Activated CD8-positive, alpha-beta memory T cell treated with anti-CD3 and anti-CD28 coated beads, Interleukin-2, amount 50 U/mL, for 1 hour (primary cell): ENCODE data around the gene SUGCT.

Experiments
- DNase-seq: peaks from one replicate; pipeline ENCODE4 v3.0.0-alpha.2; 2020; ENCODE audit errors: extremely low read depth

Gene SUGCT

DNA sequence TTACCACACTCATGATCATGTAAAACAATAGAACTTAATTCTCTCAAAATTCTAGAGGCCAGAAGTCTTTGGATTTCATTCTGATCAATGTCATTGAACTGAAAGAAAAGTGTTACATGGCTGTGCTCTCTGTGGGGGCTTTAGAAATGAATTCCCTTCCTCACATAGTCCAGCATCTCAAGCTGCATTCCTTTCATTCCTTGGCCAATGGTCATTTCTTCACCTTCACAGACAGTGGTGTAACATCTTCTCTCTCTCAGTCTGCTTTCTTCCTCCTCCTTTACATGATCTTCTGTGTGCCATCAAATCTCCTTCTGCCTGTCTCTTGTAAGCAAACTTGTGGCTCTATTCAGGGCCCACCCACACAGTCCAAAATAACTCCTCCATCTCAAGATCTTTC lies 735.3 kb downstream of the SUGCT start:
- no peak for DNase-seq

DNA sequence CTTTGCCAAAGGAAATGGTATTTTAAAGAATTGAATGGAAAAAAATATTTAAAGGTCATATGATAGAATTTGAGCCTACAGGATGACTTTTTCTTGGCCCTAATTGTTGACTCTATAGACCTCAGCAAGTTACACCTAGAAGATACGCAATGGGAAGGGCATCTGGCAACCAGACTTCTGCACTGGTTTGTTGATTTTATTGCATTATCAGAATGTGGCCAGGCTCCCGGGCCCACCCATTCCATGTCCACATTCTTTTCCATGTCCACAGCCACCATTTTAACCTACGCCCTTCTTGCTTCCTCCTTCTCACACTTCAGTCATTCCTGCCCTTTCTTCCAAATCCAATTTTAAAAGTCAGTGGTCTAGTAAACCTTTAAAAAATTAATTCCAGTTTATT lies 738.4 kb downstream of the SUGCT start:
- DNase-seq = no peak

DNA sequence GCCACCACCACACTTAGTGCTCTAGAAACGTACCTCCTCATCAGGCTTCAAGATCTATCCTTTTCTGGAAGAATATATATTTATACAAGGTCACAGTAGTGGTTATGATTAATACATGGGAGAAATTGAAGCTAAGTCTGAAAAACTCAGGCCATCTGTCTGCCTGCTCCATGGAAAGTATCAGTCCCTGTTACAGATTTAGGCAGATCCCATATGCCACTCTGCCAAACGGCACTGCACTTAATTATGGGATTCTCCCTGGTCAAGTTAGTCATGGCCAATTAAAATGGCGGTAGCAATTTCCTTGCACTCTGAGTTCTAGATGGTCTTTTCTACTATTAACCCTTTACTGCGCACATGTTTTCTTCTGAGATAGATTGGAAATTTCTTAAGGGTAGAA lies 740.0 kb downstream of the SUGCT start:
- no peak for DNase-seq

DNA sequence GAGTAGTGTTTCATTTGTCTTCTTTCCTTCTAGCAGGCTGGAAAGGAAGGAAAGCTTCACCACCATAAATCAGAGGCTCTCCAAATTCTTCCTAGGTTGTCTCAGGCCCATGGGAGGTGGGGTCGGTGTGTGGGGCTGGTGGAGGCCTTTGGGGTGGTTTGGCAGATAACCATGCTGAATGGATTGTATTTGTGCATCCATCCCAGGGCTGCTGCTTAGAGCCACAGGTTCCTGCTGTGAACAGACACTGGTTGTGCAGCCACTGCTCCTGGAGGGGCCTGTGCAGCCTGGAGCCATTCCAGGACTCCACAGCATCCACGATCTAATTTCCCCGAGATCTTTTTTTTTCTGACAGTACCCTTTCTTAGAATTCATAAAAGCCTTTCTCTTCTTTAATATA lies 741.8 kb downstream of the SUGCT start:
- DNase-seq = no peak

DNA sequence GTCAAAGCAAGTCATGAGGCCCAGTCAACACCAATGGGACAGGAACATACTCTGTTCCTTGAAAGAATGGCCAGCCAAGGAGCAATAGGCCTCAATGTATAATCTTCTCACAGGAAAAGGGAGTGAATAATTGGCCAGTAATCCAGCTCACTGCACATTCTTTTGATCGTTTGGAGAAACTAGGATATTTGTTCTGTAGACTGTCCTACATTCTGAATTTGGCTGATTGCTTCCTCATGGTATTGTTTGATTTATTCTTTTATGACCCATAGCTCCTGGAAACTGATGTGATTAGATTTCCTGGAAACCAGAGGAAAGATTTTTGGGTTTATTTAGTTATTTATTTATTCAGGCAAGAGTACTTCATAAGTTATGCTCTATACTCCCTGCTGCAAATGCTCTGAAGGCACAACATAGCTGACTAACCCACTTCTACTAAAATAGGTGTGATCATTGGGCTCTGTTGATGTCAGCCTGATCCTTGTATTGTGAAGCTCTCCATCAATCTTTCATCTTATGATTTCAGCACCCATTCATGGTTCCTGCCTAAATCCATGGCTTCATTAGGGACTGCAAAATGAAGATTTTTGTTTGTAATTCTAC lies 745.2 kb downstream of the SUGCT start:
- DNase-seq = no peak

DNA sequence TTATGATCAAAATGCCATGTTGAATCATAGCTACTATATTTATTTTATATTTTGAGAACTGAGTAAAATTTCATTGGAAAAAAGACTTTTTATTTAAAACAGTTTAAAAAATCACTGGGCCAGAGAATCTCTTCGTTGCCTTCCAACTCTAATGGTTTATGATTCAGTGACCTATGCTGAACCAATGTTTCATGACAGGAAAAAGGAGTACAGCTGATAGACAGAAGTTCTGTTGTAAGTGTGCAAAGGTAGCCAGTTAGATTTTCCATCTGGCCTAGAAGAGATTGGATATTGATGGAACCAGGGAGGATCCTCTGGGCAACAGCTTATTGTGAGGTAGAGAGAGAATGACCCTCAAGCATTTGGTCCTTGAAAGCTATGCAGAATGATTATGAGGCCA lies 745.8 kb downstream of the SUGCT start:
- DNase-seq = no peak

DNA sequence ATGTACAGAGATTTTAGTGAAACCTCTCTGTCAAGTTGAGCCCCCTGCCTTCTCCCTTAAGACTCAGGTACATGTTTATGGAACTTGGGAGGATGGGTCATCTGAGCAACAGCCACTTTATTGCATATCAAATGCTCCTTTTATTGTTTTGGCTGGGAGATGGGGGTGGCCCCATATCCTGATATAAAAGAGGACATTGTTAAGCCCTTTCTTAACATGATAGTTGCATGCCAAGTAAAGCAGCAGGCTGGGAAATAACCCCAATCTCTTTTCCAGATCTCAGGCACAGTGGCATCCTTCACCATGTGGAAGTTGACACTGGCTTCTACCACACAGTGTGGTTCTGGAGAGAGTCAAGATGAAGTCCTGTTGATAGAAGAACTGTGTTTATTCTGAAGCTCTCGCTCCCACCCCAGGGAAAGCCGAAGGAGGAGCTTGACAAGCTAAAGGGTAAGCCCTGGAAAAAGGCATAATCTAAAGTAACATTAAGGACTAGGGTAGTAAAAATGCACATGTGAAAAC lies 746.7 kb downstream of the SUGCT start:
- DNase-seq = no peak

DNA sequence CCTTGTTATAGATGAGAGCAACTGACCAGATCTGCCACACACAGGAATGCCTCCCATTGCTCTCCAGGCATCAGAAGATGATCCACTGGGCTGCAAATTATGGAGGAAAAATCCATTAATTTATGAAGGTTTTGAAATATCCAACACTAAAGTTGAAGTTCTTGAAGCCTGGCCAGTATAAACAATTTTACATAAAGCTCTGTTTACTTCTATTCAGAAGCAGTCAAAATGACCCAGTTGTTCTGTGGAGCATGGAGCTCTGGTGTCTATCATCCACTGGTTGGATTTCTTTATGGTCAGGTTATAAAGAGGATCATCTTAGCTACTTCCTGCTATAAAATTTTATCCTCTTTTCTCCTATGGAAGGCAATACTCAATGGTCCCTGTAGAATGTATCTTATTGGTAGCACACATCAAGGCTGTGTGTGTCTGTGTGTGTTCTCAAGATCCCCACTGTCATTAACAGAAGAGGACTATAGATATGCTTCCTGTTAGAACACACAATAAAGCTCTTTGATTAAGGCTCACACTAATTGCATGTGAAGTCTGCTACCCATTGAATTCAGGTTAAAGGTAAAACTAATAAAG lies 747.4 kb downstream of the SUGCT start:
- DNase-seq = no peak

DNA sequence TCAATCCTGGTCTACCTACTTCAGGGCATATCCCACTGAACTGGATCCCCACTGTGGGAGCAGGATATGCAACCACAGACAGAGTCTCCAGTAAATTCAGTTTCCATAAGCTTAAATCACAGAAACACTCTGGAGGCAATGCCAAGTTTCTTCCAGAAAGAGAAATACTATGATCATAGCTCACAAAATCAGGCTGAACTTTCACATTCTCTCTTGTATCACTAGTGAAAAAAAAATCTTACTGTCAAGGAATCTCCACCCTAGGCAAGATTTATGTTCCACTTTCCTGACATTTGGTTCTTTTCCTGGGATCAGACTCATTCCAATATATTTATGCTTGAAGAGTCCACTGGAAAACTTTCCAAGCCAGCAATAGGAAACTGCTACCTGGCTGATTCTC lies 749.0 kb downstream of the SUGCT start:
- no peak for DNase-seq

DNA sequence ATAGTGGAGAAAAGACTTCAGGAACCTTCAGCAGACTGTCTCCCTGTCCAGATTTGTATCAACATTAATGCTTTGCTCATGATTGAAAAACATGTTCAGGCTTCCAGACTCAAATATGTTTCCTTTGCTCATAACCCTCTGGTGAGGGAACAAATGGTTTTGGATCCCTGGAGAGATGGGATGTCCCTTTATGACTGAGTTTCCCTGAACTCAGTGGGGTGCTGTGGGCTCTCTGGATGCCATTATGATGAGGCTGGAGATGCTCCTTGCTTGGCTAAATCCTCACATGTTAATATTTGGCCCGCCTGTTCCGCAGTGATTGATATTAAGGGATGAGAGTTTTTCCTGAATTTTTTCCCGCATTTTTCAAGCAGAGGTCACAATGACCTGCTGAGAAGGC lies 749.4 kb downstream of the SUGCT start:
- no peak for DNase-seq

DNA sequence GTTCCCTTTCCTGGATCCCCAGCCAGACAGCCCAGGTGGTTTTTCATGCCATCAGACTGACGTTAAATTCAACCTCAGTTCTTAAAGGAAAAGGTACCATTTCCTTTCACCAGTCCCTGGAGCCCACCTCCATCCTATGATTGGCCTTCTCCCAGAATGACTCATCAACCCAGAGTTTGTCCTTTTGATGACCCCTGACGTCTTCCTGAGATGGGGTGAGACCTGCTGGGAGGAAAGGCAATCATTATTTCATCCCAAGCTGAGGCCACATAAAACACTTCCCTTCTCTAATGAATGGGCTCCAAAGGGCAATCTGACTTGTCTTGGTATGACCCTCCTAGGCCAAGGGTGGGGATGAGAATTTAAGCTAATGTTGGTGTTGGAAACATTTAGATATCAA lies 750.7 kb downstream of the SUGCT start:
- no peak for DNase-seq

DNA sequence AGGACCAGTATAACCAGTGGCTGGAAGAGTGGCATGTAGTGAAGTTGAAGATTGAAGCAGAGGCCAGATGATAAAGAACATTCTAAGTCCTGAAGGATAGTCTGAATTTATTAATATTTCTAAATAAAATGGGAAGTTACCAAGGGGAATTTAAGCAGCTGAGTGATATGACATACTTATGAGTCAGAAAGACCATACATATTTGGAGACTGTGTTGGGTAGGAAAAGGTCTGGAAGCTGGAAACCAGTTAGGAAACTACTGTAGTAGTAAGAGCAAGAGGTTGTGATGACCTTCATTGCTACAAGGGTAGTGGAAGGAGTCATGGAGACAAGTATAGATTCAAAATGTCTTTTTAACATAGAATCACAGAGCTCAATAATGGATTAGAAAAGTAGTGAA lies 752.3 kb downstream of the SUGCT start:
- no peak for DNase-seq

DNA sequence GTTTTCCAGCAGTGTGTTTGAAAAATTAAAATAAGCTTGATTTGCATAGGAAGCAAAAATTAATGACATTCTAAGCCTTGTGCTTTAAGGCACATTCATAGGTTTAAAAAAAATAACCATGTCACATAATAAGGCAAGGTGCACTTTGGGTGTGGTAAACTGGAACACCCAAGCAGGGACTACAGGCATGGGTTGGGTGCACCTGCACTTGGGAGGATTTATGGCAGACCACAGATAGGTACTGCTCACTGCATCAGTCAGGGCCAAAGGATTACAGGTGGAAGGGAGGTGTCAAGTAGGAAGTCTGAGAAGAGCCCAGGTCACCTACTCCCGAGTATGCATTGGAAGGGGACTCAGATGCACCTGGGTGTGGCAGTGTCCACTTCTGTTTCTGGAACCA lies 753.7 kb downstream of the SUGCT start:
- no peak for DNase-seq

DNA sequence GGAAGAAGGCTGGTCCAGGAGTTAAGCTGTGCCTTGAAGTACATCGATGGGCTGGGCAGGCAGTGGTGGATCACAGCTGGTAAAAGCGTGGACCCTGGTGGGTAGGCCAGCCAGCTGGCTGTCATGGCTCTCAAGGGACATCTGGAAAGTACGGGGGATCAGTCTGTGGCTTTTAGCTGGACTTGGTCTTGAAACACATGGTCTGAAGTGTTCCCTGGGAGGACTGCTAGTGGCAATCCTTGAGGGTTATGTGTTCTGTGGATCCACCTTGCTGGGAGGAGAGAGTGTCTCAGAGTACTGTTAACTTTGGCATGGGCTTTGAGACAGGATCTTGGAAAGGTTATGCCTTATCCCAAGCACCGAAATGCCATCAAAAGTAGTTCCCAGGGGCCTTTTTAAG lies 754.3 kb downstream of the SUGCT start:
- no peak for DNase-seq

DNA sequence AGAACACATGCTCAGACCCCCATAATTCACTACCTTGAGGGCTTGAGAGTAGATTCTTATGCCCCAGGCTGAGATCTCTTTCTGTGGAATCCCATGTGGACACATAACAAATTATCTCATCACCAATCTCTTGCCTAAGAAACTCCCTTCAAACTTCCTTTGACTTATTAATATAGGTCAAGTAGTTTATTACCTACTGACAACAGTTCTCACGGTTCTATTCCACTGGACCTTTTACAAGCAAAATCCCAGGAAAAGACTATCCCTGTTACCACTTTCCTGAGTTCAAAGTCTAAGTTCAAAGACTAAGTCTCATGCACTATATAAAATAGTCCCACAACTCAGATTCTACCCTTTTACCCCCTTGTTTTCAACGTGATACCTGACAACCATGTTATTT lies 754.7 kb downstream of the SUGCT start:
- no peak for DNase-seq

DNA sequence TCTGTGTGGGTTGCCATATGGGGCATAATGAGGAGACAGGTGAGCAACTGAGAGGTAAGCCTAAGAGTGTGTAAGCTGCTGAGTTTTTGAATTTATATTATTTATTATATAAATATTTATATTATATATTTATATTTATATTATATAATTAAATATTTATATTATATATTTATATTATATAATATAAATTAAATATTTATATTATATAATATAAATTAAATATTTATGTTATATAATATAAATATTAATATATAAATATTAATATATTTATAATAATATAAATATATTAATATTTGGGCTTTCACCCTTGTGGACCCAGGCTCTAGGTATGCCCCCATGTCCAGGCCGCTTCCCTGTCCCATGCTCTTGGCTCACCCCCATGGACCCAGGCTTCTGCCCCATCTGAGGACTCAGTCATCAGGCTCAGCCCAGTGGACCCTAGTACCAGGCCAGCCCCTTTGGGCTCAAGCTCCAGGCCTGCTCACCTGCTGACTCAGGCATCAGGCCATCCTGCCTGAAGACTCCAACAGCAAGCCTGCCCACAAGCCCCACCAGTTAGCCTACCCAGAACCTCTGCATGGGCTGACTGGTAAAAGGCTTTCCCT lies 755.4 kb downstream of the SUGCT start:
- no peak for DNase-seq

DNA sequence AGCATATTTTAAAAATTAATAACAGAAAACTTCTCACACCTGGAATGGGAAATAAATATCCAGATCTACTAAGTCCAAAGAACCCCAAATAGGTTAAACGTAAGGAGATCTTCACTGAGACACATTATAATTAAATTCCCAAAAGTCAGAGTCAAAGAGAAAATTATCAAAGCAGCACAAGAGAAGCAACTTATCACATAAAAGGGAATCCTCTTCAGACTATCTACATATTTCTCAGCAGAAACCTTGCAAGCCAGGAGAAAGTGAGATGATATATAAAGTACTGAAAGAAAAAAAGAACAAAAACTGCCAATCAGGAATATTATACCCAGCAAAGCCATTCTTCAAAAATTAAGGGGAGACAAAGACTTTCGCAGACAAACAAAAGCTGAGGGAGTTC lies 756.4 kb downstream of the SUGCT start:
- no peak for DNase-seq

DNA sequence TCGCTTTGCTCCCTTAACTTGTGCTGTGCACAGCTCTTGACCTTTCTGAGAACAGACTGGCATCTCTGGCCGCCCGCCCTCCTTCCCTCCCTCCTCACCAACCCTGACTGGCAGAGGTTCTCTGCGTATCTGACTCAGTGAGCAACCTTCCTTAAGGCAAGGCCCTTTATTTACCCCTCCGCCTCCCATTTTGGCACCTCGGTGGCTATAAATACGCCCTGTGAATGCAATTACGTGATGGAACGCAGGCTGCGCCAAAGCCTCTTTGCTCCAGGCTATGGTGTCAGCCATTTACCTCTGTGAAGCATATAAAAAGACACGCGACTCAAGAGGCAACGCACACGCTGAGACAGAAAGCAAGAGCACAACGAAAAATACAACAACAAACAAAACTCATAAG lies 764.3 kb downstream of the SUGCT start:
- DNase-seq = no peak

DNA sequence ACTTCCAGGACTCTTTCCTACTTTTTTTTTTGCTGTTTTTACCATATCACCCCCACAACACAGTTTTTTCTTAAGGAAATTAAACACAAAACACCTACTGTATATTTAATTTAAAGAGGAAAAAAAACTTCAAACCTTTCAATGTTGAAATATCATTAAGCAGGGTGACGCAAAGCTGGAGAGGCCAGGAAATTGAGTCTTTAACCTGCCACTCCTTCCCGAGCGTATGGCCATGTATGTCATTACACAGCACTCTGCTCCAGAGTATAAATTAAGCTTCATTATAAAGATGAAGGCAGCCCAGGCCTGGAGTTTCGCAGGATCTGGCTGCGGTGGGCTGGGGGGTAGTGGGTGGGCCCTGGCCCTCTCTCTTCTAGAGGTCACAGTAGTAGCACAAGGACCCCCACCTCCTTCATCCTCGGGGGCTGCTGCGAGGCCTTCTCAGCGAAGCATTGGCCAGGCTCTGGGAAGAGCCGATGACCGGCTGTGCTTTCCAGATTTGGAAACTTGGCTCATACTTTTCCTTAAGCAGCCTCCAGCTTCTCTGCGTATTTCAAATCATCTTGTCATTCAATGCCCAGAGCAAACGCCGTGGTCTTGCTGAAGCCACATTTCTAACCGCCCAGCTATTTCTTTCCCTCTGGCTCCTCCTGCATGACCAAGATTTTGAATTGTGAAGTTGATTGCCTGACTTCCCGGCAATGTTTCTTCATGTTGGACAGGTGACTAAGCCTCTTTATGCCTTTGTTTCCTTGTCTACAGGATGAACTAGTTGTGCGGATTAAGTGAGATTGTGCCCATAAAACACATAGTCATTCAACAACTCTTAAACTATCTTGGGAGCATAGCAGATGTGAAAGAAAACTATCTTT lies 765.1 kb downstream of the SUGCT start:
- DNase-seq = no peak

DNA sequence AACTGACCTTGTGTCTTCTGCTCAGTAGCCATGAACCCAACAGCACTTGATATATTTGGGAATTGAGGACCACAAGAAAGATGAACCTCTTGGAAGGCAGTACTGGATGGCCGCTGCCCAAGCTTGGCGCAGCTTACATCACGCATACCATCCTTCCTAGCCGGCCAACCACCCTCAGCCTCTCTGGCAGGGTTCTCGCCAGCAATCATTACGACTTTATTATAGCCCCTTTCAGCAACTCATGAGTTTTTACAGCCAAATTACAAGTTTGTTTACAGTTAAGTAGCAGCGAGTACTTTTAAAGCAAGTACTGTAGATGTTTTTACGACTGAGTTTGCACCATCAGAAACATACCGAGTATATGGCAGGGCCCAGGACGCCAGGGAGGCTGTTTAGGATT lies 769.1 kb downstream of the SUGCT start:
- DNase-seq = no peak

DNA sequence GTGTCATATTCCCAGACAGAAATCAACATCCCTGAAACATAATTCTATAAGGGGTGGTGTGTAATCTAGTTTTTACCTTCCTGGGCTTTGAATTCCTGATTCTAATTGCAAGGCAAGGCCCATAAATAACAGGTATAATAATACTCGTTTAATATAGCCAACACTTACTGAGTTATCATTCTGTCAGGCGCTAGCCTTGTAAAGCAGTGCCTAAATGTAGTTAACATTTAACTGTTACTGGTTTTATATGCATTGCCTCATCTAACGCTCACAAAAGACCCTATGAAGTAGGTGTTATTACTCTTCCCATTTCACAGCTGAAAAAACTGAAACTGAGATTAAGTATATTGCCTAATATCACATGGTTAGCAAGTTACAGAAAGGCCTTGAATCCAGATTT lies 772.5 kb downstream of the SUGCT start:
- no peak for DNase-seq

DNA sequence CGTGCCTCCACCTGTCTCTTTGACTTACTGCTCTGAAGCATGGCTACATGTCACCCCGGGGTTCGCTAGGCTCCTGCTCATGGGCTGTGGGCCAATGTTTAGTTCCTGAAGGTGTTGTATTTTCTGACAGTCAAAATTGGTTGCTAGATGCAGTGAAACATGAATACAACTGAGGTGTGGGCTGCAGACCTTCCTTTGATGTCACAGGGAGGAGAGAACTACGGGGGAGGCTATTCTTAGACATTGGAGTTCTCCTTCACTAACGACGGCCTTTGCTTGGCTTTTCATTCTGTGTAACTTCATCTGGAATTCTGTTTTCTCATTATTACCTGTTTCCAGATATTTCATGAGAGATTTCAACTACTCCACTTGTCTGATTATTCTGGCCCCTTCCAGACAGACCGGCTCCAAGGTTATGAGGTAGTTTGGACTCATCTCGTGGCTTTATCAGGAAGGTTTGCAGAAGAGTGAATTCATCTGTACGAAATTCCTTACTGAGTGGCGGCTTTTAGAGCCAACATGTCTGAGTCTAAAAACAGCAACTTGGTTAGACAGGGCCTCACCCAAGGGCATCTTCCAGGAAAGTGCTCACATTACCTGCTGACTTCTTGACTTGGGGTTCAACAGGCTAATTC lies 774.7 kb downstream of the SUGCT start:
- DNase-seq = no peak
